Heart left ventricle (tissue), 13 donors: ENCODE results near the gene OSBPL10.

ENCODE experiments used
- POLR2A ChIP-seq, 2 donors: fragments of 450-650 bp; IDR thresholded peaks; one replicate each; pipeline ENCODE4 v1.6.1; 2017; ENCODE audit warnings: antibody characterized with exemption in 2 of 2, mild to moderate bottlenecking in 2 of 2, moderate library complexity in 2 of 2
- TF ChIP-seq, protein P1 (sequence below), 12 donors: fragments of 200-600 bp; sonication (generic) in 4 of 12; IDR thresholded peaks; one replicate each; pipeline versions ENCODE4 v1.5.0 to v1.8.0; 2018 to 2022; ENCODE audit warnings: antibody characterized with exemption in 12 of 12, mild to moderate bottlenecking in 5 of 12
- donor health status: ischemic (EF 13 %, LVEDD 7.1; RV severe dilation, severe dysfunction).
- donor health status: DM: no; HTN: yes; CAD: no.
- donor health status: DM: no; HTN: no; CAD: no.
- donor health status: ischemic (EF 25% LVEDD 6.9; RV normal size, moderate dysfunction).
- donor health status: ischemic (EF 25% LVEDD 5.7; RV mildly dilated, moderate dysfunction).
- donor health status: ischemic (EF 35%, LVEDD 5.7; RV mildly dilated, moderate dysfunction).
- donor health status: nonischemic (EF 11% LVEDD 7.7; RV severe dilation, severe dysfunction).
- donor health status: DM: yes; HTN: yes; CAD: no.
- donor health status: PGD.
- donor health status: ischemic (EF 29% LVEDD 5.4; RV normal size, mild dysfunction).
- donor health status: nonischemic (EF 23%, LVEDD 6.1; RV moderate dilation, normal function).

DNA sequence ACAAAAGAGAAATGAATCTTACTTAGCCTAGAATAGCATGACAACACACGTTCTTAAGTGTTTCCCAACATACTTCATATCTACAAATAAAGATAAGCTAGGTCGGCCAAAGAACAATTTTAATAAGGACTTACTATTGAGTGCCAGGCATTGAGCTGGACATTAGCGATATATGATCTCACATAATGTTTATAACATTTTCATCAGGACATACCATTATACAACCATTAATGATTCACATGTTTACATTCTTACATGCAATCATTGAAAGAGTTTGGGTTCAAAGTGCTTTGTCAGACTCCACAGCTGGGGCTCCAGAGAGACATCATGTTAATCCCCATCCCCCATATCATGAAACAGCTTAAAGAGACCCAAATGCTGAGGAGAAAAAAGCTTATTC is 259.4 kb downstream of the OSBPL10 start:
- TF ChIP-seq POLR2A (IDR thresholded peaks at IDR 0.05), result no peak
- TF ChIP-seq, protein P1, sequence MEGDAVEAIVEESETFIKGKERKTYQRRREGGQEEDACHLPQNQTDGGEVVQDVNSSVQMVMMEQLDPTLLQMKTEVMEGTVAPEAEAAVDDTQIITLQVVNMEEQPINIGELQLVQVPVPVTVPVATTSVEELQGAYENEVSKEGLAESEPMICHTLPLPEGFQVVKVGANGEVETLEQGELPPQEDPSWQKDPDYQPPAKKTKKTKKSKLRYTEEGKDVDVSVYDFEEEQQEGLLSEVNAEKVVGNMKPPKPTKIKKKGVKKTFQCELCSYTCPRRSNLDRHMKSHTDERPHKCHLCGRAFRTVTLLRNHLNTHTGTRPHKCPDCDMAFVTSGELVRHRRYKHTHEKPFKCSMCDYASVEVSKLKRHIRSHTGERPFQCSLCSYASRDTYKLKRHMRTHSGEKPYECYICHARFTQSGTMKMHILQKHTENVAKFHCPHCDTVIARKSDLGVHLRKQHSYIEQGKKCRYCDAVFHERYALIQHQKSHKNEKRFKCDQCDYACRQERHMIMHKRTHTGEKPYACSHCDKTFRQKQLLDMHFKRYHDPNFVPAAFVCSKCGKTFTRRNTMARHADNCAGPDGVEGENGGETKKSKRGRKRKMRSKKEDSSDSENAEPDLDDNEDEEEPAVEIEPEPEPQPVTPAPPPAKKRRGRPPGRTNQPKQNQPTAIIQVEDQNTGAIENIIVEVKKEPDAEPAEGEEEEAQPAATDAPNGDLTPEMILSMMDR (IDR thresholded peaks at IDR 0.05), result no peak
